ENCODE data around the gene CYP4F2. TPM values are rescaled to one million over a fixed set of nuclear protein-coding genes. Genes with fewer than 3 reads are reported as not detected.
"Not testable (repeated sequence)": the region's sequence is repeated elsewhere in the genome, so short reads cannot be mapped to it uniquely, and the experiment has no call there.

CYP4F2 gene
- total and polyA plus RNA-seq, 3 experiments from 2014 or later: not detected

- Histone ChIP-seq H3K27ac (ENCODE audit: low read depth, low read length) (peak overlapping the region; percentile 96), H3K4me3 (ENCODE audit: low read length) (peak overlapping the region; percentile 95)
- CTCF ChIA-PET; H3K27me3 Mint-ChIP-seq; H3K27me3 ChIP-seq (ENCODE audit: insufficient read depth, low read length, poor library complexity, severe bottlenecking); H3K4me1 ChIP-seq (ENCODE audit: insufficient read depth, low read length); H3K9me3 ChIP-seq (ENCODE audit: low read length); H3K36me3 ChIP-seq (ENCODE audit: insufficient read depth, low read length); H3K9me3 Mint-ChIP-seq; H3K36me3 Mint-ChIP-seq: not testable (repeated sequence)
- DNase-seq: peak in 4 of 5 donors; percentile 36 to 79 (median 59)
- H3K4me3 Mint-ChIP-seq: peak overlapping the region; percentile 87 to 95 (median 93)
- H3K4me1 Mint-ChIP-seq: peaks cover 23 to 39% (median 25%) of the 10 kb centered on the region in 3 donors
- POLR2A ChIA-PET: interaction anchor here (1.3 kb wide), 2 partner anchors 163 to 235 kb away, joined by 5 to 9 read pairs; partner anchors contain the start of gene CYP4F12
- peak overlapping the region; percentile 80 to 99 (median 97) for H3K27ac Mint-ChIP-seq
Measured at GRCh38 chr19:15835565-15836329, 62.1 kb downstream of the CYP4F2 start.

- H3K9me3 ChIP-seq (ENCODE audit: low read length); H3K4me3 ChIP-seq (ENCODE audit: low read length); H3K27ac Mint-ChIP-seq; H3K36me3 ChIP-seq (ENCODE audit: insufficient read depth, low read length); CTCF ChIA-PET; H3K27me3 Mint-ChIP-seq; H3K4me3 Mint-ChIP-seq; H3K4me1 ChIP-seq (ENCODE audit: insufficient read depth, low read length); POLR2A ChIA-PET; H3K36me3 Mint-ChIP-seq; DNase-seq; H3K9me3 Mint-ChIP-seq; H3K27me3 ChIP-seq (ENCODE audit: insufficient read depth, low read length, poor library complexity, severe bottlenecking): not testable (repeated sequence)
- peak overlapping the region; percentile 80 for H3K27ac ChIP-seq (ENCODE audit: low read depth, low read length)
- H3K4me1 Mint-ChIP-seq: peaks cover 21 to 36% (median 25%) of the 10 kb centered on the region in 3 donors
Measured at GRCh38 chr19:15834232-15834631, 63.6 kb downstream of the CYP4F2 start.

- DNase-seq: no peak
- Histone ChIP-seq H3K4me3 (ENCODE audit: low read length) (no peak overlapping the region), H3K36me3 (ENCODE audit: insufficient read depth, low read length) (no peaks in the 10 kb centered on the region), H3K27ac (ENCODE audit: low read depth, low read length) (peak overlapping the region; percentile 80), H3K4me1 (ENCODE audit: insufficient read depth, low read length) (peaks cover 9% of the 10 kb centered on the region), H3K9me3 (ENCODE audit: low read length) (no peaks in the 10 kb centered on the region), H3K27me3 (ENCODE audit: insufficient read depth, low read length, poor library complexity, severe bottlenecking) (no peaks in the 10 kb centered on the region)
- Mint-ChIP-seq H3K27ac (no peak overlapping the region), H3K4me3 (no peak overlapping the region), H3K27me3 (no peaks in the 10 kb centered on the region), H3K4me1 (peaks cover 0 to 19% (median 14%) of the 10 kb centered on the region in 3 donors), H3K9me3 (no peaks in the 10 kb centered on the region), H3K36me3 (peaks cover 0 to 3% (median 0%) of the 10 kb centered on the region in 3 donors)
- ChIA-PET POLR2A (no interaction called here), CTCF (no interaction called here)
Measured at GRCh38 chr19:15831626-15832025, 66.2 kb downstream of the CYP4F2 start.

GRCh38 chr19:15829786-15830185 lies 68.1 kb downstream of the CYP4F2 start:
- no peak for DNase-seq
- Histone ChIP-seq H3K4me1 (ENCODE audit: insufficient read depth, low read length) (no peaks in the 10 kb centered on the region), H3K27ac (ENCODE audit: low read depth, low read length) (peak overlapping the region; percentile 80), H3K36me3 (ENCODE audit: insufficient read depth, low read length) (no peaks in the 10 kb centered on the region), H3K27me3 (ENCODE audit: insufficient read depth, low read length, poor library complexity, severe bottlenecking) (no peaks in the 10 kb centered on the region), H3K4me3 (ENCODE audit: low read length) (no peak overlapping the region), H3K9me3 (ENCODE audit: low read length) (no peaks in the 10 kb centered on the region)
- Mint-ChIP-seq H3K36me3 (no peaks in the 10 kb centered on the region), H3K4me1 (peaks cover 0 to 3% (median 2%) of the 10 kb centered on the region in 3 donors), H3K9me3 (no peaks in the 10 kb centered on the region), H3K4me3 (no peak overlapping the region), H3K27me3 (no peaks in the 10 kb centered on the region), H3K27ac (peak overlapping the region in 2 of 8 donors; percentile 32 to 73)
- POLR2A ChIA-PET: no interaction called here
- CTCF ChIA-PET: interaction anchor here (1.3 kb wide), 1 partner anchor 12 kb away, joined by 5 read pairs; no protein-coding TSS in a partner anchor

GRCh38 chr19:15829306-15829698 lies 68.6 kb downstream of the CYP4F2 start:
- ChIA-PET POLR2A (no interaction called here), CTCF (no interaction called here)
- no peaks in the 10 kb centered on the region for H3K27me3 Mint-ChIP-seq
- H3K4me3 Mint-ChIP-seq: no peak overlapping the region
- Histone ChIP-seq H3K27ac (ENCODE audit: low read depth, low read length) (peak overlapping the region; percentile 80), H3K36me3 (ENCODE audit: insufficient read depth, low read length) (no peaks in the 10 kb centered on the region), H3K4me1 (ENCODE audit: insufficient read depth, low read length) (no peaks in the 10 kb centered on the region), H3K4me3 (ENCODE audit: low read length) (no peak overlapping the region), H3K27me3 (ENCODE audit: insufficient read depth, low read length, poor library complexity, severe bottlenecking) (no peaks in the 10 kb centered on the region), H3K9me3 (ENCODE audit: low read length) (no peaks in the 10 kb centered on the region)
- peaks cover 0 to 3% (median 2%) of the 10 kb centered on the region in 3 donors for H3K4me1 Mint-ChIP-seq
- no peaks in the 10 kb centered on the region for H3K36me3 Mint-ChIP-seq
- H3K27ac Mint-ChIP-seq: peak overlapping the region in 3 of 8 donors; percentile 6 to 32 (median 11)
- H3K9me3 Mint-ChIP-seq: no peaks in the 10 kb centered on the region
- DNase-seq: no peak

GRCh38 chr19:15828611-15829305 lies 69.1 kb downstream of the CYP4F2 start:
- DNase-seq; H3K27me3 ChIP-seq (ENCODE audit: insufficient read depth, low read length, poor library complexity, severe bottlenecking); H3K4me1 ChIP-seq (ENCODE audit: insufficient read depth, low read length); H3K36me3 ChIP-seq (ENCODE audit: insufficient read depth, low read length); H3K27me3 Mint-ChIP-seq; H3K4me3 ChIP-seq (ENCODE audit: low read length); H3K9me3 ChIP-seq (ENCODE audit: low read length); H3K36me3 Mint-ChIP-seq; H3K4me1 Mint-ChIP-seq; H3K9me3 Mint-ChIP-seq; H3K4me3 Mint-ChIP-seq; POLR2A ChIA-PET; CTCF ChIA-PET: not testable (repeated sequence)
- H3K27ac ChIP-seq (ENCODE audit: low read depth, low read length): peak overlapping the region; percentile 80
- peak overlapping the region in 1 of 8 donors; percentile 6 for H3K27ac Mint-ChIP-seq

- Histone ChIP-seq H3K36me3 (ENCODE audit: insufficient read depth, low read length) (no peaks in the 10 kb centered on the region), H3K27ac (ENCODE audit: low read depth, low read length) (peak overlapping the region; percentile 80), H3K9me3 (ENCODE audit: low read length) (no peaks in the 10 kb centered on the region), H3K27me3 (ENCODE audit: insufficient read depth, low read length, poor library complexity, severe bottlenecking) (no peaks in the 10 kb centered on the region), H3K4me3 (ENCODE audit: low read length) (no peak overlapping the region), H3K4me1 (ENCODE audit: insufficient read depth, low read length) (no peaks in the 10 kb centered on the region)
- H3K9me3 Mint-ChIP-seq: no peaks in the 10 kb centered on the region
- peaks cover 0 to 3% (median 2%) of the 10 kb centered on the region in 3 donors for H3K4me1 Mint-ChIP-seq
- H3K27ac Mint-ChIP-seq: no peak overlapping the region
- POLR2A ChIA-PET: no interaction called here
- H3K4me3 Mint-ChIP-seq: no peak overlapping the region
- H3K27me3 Mint-ChIP-seq: peaks cover 0 to 3% of the 10 kb centered on the region in 2 donors
- no peaks in the 10 kb centered on the region for H3K36me3 Mint-ChIP-seq
- CTCF ChIA-PET: no interaction called here
- no peak for DNase-seq
Measured at GRCh38 chr19:15828121-15828610, 69.7 kb downstream of the CYP4F2 start.

All from CD8-positive, alpha-beta memory T cell (primary cell).